HepG2 (cell line): Measurements from ENCODE around the gene DMBT1. TPM values are rescaled to one million over a fixed set of nuclear protein-coding genes. Genes with fewer than 3 reads are reported as not detected.

Experiments used
- ATAC-seq: fragments of 200-7000 bp; cut with Tn5 transposase; 3 replicates; pipeline ENCODE4 v1.9.1; 2020; ENCODE audit warnings: mild to moderate bottlenecking, moderate library complexity
- BruUV-seq: library from RNA; stranded (reverse); fragments of 400-500 nt; replicated peaks from 2 replicates; lab custom pipeline; 2021; lab: Mats Ljungman, UMichigan
- CTCF ChIA-PET: fragments of 300-600 bp; formaldehyde crosslinking; extraction: SDS; loops from one replicate; lab custom pipeline; 2021; ENCODE audit warnings: low total read pairs, inconsistent platforms, low intra/inter-chr PET ratio; lab: Yijun Ruan, JAX
- POLR2A ChIA-PET: fragments of 350-600 bp; sonication (Branson Sonifier 250); formaldehyde crosslinking; loops from one replicate; lab custom pipeline; 2020; ENCODE audit warnings: antibody characterized with exemption, inconsistent platforms; lab: Yijun Ruan, JAX
- DNase-seq: peaks from one replicate; pipeline ENCODE4 v3.0.0-alpha.2; 2015; ENCODE audit warnings: low spot score
- FAIRE-seq: peaks from 3 replicates; lab custom pipeline; 2011; peaks lifted over from hg19 to GRCh38; lab: Jason Lieb, UNC
- H2AFZ ChIP-seq: one replicate; pipeline ENCODE4 v1.6.1; 2011; ENCODE audit warnings: low read length, inconsistent platforms
- H3K27ac ChIP-seq: fragments of 300-600 bp; 3 replicates; pipeline ENCODE4 v1.8.0; 2011; ENCODE audit warnings: mixed run types, mild to moderate bottlenecking, mixed read lengths, low read length, inconsistent platforms; ENCODE audit not compliant: insufficient read depth; ENCODE audit errors: extremely low read length
- H3K27me3 ChIP-seq, 2 experiments: fragments of 200-600 bp in 1 of 2; 2 replicates in 1 of 2; 3 replicates in 1 of 2; pipeline versions ENCODE4 v1.6.0 to v1.8.0; 2011; ENCODE audit warnings: low read length in 2 of 2, mild to moderate bottlenecking in 2 of 2, moderate library complexity in 2 of 2, inconsistent platforms in 1 of 2; ENCODE audit not compliant: insufficient read depth in 2 of 2, control insufficient read depth in 1 of 2
- H3K36me3 ChIP-seq, 2 experiments: fragments of 200-600 bp in 1 of 2; replicated peaks in 1 of 2; 2 replicates in 1 of 2; 3 replicates in 1 of 2; pipeline versions ENCODE4 v1.5.1 to v1.8.0; 2011; ENCODE audit warnings: low read length in 2 of 2, inconsistent platforms in 1 of 2; ENCODE audit not compliant: insufficient read depth in 2 of 2, control insufficient read depth in 1 of 2
- H3K4me1 ChIP-seq: 2 replicates; pipeline ENCODE4 v1.5.1; 2012; ENCODE audit warnings: low read length, inconsistent platforms; ENCODE audit not compliant: insufficient read depth
- H3K4me2 ChIP-seq: 2 replicates; pipeline ENCODE4 v1.6.0; 2011; ENCODE audit warnings: low read depth, low read length, inconsistent platforms
- H3K4me3 ChIP-seq, 3 experiments: fragments of 200-600 bp in 1 of 3; sonication (generic), shearing (Covaris generic) in 1 of 3; replicated peaks in 1 of 3; 2 replicates each; pipeline ENCODE4 v1.5.1; 2011 to 2016; ENCODE audit warnings: low read length in 3 of 3, inconsistent platforms in 2 of 3, low read depth in 2 of 3, mild to moderate bottlenecking in 2 of 3, control low read depth in 1 of 3, mixed read lengths in 1 of 3; ENCODE audit not compliant: insufficient read depth in 1 of 3
- H3K79me2 ChIP-seq: one replicate; pipeline ENCODE4 v1.6.1; 2011; ENCODE audit warnings: low read length, inconsistent platforms; ENCODE audit not compliant: insufficient read depth
- H3K9ac ChIP-seq: 2 replicates; pipeline ENCODE4 v1.6.0; 2011; ENCODE audit warnings: mild to moderate bottlenecking, low read depth, low read length, inconsistent platforms; ENCODE audit not compliant: insufficient read depth
- H3K9me3 ChIP-seq: 2 replicates; pipeline ENCODE4 v1.5.1; 2012; ENCODE audit warnings: mild to moderate bottlenecking, low read length
- H4K20me1 ChIP-seq: 2 replicates; pipeline ENCODE4 v1.6.0; 2011; ENCODE audit warnings: inconsistent platforms, mild to moderate bottlenecking, low read length, moderate library complexity; ENCODE audit not compliant: insufficient read depth
- FOSL2 ChIP-seq: sonication (generic); formaldehyde crosslinking; IDR thresholded peaks from 2 replicates; pipeline ENCODE4 v1.4.0; 2020; ENCODE audit warnings: missing genetic modification reagents
- JDP2 ChIP-seq: sonication (generic); formaldehyde crosslinking; IDR thresholded peaks from 2 replicates; pipeline ENCODE4 v1.8.1; 2022; ENCODE audit warnings: missing genetic modification reagents, borderline replicate concordance
- MAFG ChIP-seq: sonication (generic); formaldehyde crosslinking; IDR thresholded peaks from 2 replicates; pipeline ENCODE4 v1.5.1; 2020; ENCODE audit warnings: mild to moderate bottlenecking, missing genetic modification reagents
- MEF2D ChIP-seq: sonication (generic); formaldehyde crosslinking; IDR thresholded peaks from 2 replicates; pipeline ENCODE4 v1.5.1; 2020; ENCODE audit warnings: mild to moderate bottlenecking, missing genetic modification reagents
- MTA1 ChIP-seq: sonication (generic); formaldehyde crosslinking; IDR thresholded peaks from 2 replicates; pipeline ENCODE4 v1.4.0; 2020; ENCODE audit warnings: missing genetic modification reagents, mild to moderate bottlenecking, borderline replicate concordance
- NFKB2 ChIP-seq: sonication (generic); formaldehyde crosslinking; IDR thresholded peaks from 2 replicates; pipeline ENCODE4 v1.4.0; 2020; ENCODE audit warnings: missing genetic modification reagents, borderline replicate concordance
- NONO ChIP-seq, 2 experiments: fragments of 450-650 bp in 1 of 2; sonication (generic) in 1 of 2; formaldehyde crosslinking in 1 of 2; IDR thresholded peaks in 1 of 2; conservative IDR thresholded peaks in 1 of 2; 2 replicates each; pipeline versions ENCODE4 v1.6.1 to v1.8.0; 2017 to 2022; ENCODE audit warnings: mild to moderate bottlenecking in 1 of 2, missing genetic modification reagents in 1 of 2, moderate library complexity in 1 of 2
- TCF7L2 ChIP-seq: IDR thresholded peaks from 2 replicates; pipeline ENCODE4 v1.6.1; 2011; ENCODE audit warnings: mild to moderate bottlenecking, low read depth, low read length, moderate library complexity
- ZBTB20 ChIP-seq: sonication (generic); formaldehyde crosslinking; IDR thresholded peaks from 2 replicates; pipeline ENCODE4 v1.8.1; 2023; ENCODE audit warnings: missing genetic modification reagents, low read depth, mild to moderate bottlenecking, borderline replicate concordance
- ZBTB42 ChIP-seq: sonication (generic); formaldehyde crosslinking; IDR thresholded peaks from 2 replicates; pipeline ENCODE4 v1.5.0; 2020; ENCODE audit warnings: mild to moderate bottlenecking, missing genetic modification reagents
- ZFP37 ChIP-seq: sonication (generic); formaldehyde crosslinking; IDR thresholded peaks from 2 replicates; pipeline ENCODE4 v1.4.0; 2020; ENCODE audit warnings: missing genetic modification reagents, borderline replicate concordance
- ZIK1 ChIP-seq: sonication (generic); formaldehyde crosslinking; IDR thresholded peaks from 2 replicates; pipeline ENCODE4 v1.5.0; 2020; ENCODE audit warnings: mild to moderate bottlenecking, low read depth, missing genetic modification reagents, borderline replicate concordance
- ZNF33A ChIP-seq: sonication (generic); formaldehyde crosslinking; IDR thresholded peaks from 2 replicates; pipeline ENCODE4 v1.5.1; 2020; ENCODE audit warnings: missing genetic modification reagents, mild to moderate bottlenecking, moderate library complexity, borderline replicate concordance
- WGBS: methylation state at CpG from one replicate; pipeline ENCODE4 v1.1.6; 2017; ENCODE audit warnings: low lambda C conversion rate; 5-methylcytosine and 5-hydroxymethylcytosine counted together
- in situ Hi-C: cut with HindIII; loops from 2 replicates; pipeline ENCODE4 v1.10.0; 2017; ENCODE audit warnings: low pct_unique_long_range_greater_than_20kb; ENCODE audit not compliant: extremely low pct_ligation_motif_present
- intact Hi-C: fragments of 100-400 bp; cut with micrococcal nuclease; formaldehyde crosslinking; loops from one replicate; pipeline ENCODE4 v1.10.0; 2022; ENCODE audit not compliant: unreplicated experiment
- polyA plus RNA-seq, 8 experiments: library from polyadenylated mRNA; depleted of rRNA in 3 of 8; stranded (reverse) in 7 of 8; unstranded in 1 of 8; fragments of >200 nt; fragmentation: Illumina TruSeq in 4 of 8; extraction: Trizol in 4 of 8; gene quantifications; 2 replicates each; pipeline versions ENCODE4 v1.2.1 to v1.2.3, GENCODE V29; 2011 to 2016; ENCODE audit warnings: low read depth in 4 of 8, missing spikeins in 1 of 8, mixed read lengths in 1 of 8; ENCODE audit not compliant: insufficient read depth in 1 of 8
- total RNA-seq, 5 experiments: library from RNA; depleted of rRNA; stranded (reverse); fragments of >200 nt; fragmentation: Illumina TruSeq; extraction: Trizol; gene quantifications; 2 replicates each; pipeline ENCODE4 v1.2.3, GENCODE V29; 2016; ENCODE audit warnings: low read depth in 1 of 5
- TF ChIP-seq, protein P1 (sequence below): sonication (generic); formaldehyde crosslinking; IDR thresholded peaks from 2 replicates; pipeline ENCODE4 v1.4.0; 2020; ENCODE audit warnings: mild to moderate bottlenecking, missing genetic modification reagents

The DMBT1 gene
- total and polyA plus RNA-seq, 2 of the 13 experiments (the other 11 are each of a cell fraction or from before 2014, with no cell fraction given) = not detected

DNA sequence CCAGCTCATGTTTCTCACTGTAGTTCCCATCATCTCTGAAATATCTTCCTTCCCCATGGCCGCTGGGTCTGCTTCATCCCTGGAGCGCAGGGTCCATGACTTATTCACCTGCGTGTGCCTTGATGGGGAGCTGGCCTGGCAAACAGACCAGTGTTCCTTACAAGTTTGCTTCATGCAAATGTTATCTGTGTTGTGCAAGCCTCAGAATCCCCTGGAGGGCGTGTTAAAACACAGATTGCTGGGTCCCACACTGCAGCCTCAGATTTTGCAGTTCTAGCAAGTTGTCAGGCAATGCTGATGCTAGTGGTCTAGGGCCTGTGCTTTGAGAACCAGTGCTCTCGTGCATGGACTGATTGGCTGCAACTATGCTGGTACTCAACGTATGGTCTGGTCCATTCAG is 7.2 kb upstream of the DMBT1 start (continued):
- TF ChIP-seq, protein P1, sequence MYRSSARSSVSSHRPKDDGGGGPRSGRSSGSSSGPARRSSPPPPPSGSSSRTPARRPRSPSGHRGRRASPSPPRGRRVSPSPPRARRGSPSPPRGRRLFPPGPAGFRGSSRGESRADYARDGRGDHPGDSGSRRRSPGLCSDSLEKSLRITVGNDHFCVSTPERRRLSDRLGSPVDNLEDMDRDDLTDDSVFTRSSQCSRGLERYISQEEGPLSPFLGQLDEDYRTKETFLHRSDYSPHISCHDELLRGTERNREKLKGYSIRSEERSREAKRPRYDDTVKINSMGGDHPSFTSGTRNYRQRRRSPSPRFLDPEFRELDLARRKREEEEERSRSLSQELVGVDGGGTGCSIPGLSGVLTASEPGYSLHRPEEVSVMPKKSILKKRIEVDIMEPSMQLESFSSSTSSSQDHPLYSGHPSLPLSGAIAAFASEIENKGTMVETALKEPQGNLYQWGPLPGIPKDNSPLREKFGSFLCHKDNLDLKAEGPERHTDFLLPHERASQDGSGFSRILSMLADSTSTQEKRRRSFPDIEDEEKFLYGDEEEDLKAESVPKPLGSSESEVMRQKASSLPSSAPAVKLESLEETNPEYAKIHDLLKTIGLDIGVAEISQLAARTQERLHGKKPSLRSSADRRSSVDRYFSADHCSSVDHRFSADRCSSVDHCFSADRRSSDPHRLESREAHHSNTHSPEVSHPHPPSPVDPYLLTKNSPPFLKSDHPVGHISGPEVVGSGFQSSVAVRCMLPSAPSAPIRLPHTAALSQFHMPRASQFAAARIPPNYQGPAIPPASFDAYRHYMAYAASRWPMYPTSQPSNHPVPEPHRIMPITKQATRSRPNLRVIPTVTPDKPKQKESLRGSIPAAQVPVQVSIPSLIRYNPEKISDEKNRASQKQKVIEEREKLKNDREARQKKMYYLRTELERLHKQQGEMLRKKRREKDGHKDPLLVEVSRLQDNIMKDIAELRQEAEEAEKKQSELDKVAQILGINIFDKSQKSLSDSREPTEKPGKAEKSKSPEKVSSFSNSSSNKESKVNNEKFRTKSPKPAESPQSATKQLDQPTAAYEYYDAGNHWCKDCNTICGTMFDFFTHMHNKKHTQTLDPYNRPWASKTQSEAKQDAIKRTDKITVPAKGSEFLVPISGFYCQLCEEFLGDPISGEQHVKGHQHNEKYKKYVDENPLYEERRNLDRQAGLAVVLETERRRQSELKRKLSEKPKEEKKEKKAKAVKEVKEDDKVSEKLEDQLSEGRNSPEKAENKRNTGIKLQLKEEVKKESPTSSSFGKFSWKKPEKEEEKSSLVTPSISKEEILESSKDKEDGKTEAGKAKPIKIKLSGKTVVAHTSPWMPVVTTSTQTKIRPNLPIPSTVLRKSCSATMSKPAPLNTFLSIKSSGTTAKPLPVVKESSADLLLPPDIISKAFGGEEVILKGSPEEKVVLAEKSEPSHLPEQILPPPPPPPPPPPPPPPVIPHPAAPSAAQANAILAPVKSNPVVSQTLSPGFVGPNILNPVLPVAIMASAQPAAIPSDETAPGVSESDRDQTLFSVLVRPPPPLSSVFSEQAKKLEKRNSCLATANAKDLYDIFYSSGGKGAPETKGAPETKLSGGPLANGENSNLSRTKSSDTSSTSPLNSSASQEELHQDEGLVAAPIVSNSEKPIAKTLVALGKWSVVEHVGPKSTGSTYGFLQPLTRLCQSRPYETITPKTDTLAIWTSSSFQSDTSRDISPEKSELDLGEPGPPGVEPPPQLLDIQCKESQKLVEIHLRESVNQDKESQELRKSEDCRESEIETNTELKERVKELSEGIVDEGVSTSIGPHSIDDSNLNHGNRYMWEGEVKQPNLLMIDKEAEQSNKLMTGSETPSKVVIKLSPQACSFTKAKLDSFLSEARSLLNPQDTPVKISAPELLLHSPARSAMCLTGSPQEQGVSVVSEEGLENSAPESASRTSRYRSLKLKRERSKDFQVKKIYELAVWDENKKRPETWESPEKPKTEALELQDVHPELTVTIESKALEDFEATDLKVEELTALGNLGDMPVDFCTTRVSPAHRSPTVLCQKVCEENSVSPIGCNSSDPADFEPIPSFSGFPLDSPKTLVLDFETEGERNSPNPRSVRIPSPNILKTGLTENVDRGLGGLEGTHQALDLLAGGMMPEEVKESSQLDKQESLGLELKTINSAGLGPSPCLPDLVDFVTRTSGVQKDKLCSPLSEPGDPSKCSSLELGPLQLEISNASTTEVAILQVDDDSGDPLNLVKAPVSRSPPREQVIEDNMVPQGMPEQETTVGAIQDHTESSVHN (CRISPR knock-in tag) = no peak
- TF ChIP-seq MTA1 = no peak

DNA sequence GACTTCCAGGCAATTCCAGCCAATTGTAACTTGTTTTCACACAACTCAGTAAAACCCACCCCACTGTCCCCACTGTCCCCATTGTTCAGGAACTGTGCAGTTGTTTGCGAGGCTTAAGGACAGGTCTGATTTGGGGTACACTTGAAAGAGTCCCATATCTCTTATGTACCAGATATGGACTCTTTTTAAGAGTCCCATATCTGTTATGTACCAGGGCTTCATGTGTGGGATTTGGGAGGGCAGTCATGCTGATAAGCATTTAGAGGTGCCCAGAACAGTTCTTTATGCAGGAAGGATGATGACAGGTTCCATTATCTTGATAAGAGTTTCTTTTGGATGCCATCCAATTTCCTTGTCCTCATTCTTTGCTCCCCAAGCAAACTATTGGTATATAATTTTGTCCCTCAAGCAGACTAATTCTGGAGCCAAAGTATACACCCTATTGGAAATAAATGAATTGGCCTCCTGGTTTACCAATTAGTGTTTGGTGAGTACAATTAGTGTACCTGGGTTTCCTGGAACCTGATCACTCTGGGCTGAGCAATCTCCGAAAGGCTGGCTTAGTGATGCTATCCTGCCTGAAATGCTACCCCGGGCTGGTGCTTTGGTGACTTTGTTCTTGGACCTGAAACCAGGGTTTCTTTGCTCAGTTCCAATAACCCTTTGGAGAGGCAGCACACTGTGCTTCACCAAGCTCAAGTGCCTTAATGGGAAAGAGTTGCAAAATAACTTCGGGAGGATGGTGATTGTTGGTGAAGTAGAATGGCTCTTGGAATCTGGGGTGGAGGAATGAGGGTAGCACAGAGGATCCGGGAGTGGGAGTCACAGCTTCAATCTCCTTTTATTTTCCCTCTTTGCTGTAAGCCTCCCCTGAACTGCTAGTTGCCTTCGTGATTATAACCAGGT is 6.2 kb upstream of the DMBT1 start:
- H3K36me3 ChIP-seq = no peaks in the 10 kb centered on the region
- H3K4me3 ChIP-seq = no peak overlapping the region
- intact Hi-C loops (no loop called here), in situ Hi-C loops (no loop called here)
- no peak for DNase-seq
- ATAC-seq = no peak
- no peaks in the 10 kb centered on the region for H3K4me1 ChIP-seq
- H3K79me2 ChIP-seq = no peaks in the 10 kb centered on the region
- WGBS = 24% methylated on average over 6 of the region's 6 CpGs
- no TSS peak for BruUV-seq
- no peaks in the 10 kb centered on the region for H4K20me1 ChIP-seq
- H3K4me2 ChIP-seq = no peak overlapping the region
- POLR2A ChIA-PET = no interaction called here
- H3K27me3 ChIP-seq = peaks cover 0 to 6% of the 10 kb centered on the region in 2 experiments; a peak in 2 of 5 replicates
- FAIRE-seq = no peak
- CTCF ChIA-PET = no interaction called here
- H3K9ac ChIP-seq = no peak overlapping the region
- H2AFZ ChIP-seq = no peak overlapping the region
- no peaks in the 10 kb centered on the region for H3K9me3 ChIP-seq
- H3K27ac ChIP-seq = no peak overlapping the region
- no peak for TF ChIP-seq FOSL2 (CRISPR knock-in tag)
- no peak for TF ChIP-seq TCF7L2
- TF ChIP-seq ZIK1 = no peak
- no peak for TF ChIP-seq ZBTB20 (CRISPR knock-in tag)
- TF ChIP-seq ZBTB42 (CRISPR knock-in tag) = no peak
- TF ChIP-seq NFKB2 = no peak
- no peak for TF ChIP-seq MAFG
- TF ChIP-seq ZNF33A (CRISPR knock-in tag) = no peak
- TF ChIP-seq MEF2D (CRISPR knock-in tag) = no peak
- no peak for TF ChIP-seq ZFP37 (CRISPR knock-in tag)
- TF ChIP-seq NONO (IDR thresholded peaks at IDR 0.05) = no peak
- TF ChIP-seq NONO (CRISPR knock-in tag; conservative IDR thresholded peaks at IDR 0.05) = no peak
- no peak for TF ChIP-seq JDP2 (CRISPR knock-in tag)
